GM23338 (cell line): Measurements from ENCODE around the gene LRRC18.

ENCODE experiments used
- CREB1 ChIP-seq: fragments of 250-450 bp; sonication (Bioruptor Pico); IDR thresholded peaks from 2 replicates; pipeline ENCODE4 v1.5.0; 2020; ENCODE audit warnings: low read depth, mild to moderate bottlenecking, moderate library complexity
- CTCF ChIP-seq, 2 experiments: fragments of 200-600 bp in 1 of 2; sonication (generic) in 1 of 2; conservative IDR thresholded peaks; 2 replicates each; pipeline versions ENCODE4 v1.5.1 to v1.6.1; 2016 to 2017; ENCODE audit warnings: antibody characterized with exemption in 2 of 2, low read depth in 2 of 2, mild to moderate bottlenecking in 2 of 2, moderate library complexity in 1 of 2
- ETS1 ChIP-seq: IDR thresholded peaks from 2 replicates; pipeline ENCODE4 v1.6.1; 2016; ENCODE audit warnings: antibody characterized with exemption
- EZH2 ChIP-seq: fragments of 200-600 bp; sonication (generic); IDR thresholded peaks from one replicate; pipeline ENCODE4 v1.8.0; 2017; ENCODE audit warnings: antibody characterized with exemption, mild to moderate bottlenecking, low read depth; ENCODE audit not compliant: unreplicated experiment
- JUNB ChIP-seq: IDR thresholded peaks from one replicate; pipeline ENCODE4 v1.6.1; 2016; ENCODE audit warnings: antibody characterized with exemption; ENCODE audit not compliant: unreplicated experiment
- POLR2AphosphoS5 ChIP-seq: IDR thresholded peaks from 2 replicates; pipeline ENCODE4 v1.6.1; 2016; ENCODE audit warnings: antibody characterized with exemption, low read depth
- REST ChIP-seq: IDR thresholded peaks from one replicate; pipeline ENCODE4 v1.6.1; 2018; ENCODE audit warnings: antibody characterized with exemption; ENCODE audit not compliant: unreplicated experiment
- ZNF331 ChIP-seq: fragments of 250-450 bp; sonication (Bioruptor Pico); IDR thresholded peaks from 2 replicates; pipeline ENCODE4 v1.5.0; 2020; ENCODE audit warnings: low read depth, mild to moderate bottlenecking, moderate library complexity
- TF ChIP-seq, protein P1 (sequence below): fragments of 250-450 bp; sonication (Bioruptor Pico); IDR thresholded peaks from 2 replicates; pipeline ENCODE4 v1.5.0; 2020; ENCODE audit warnings: mild to moderate bottlenecking, moderate library complexity

DNA sequence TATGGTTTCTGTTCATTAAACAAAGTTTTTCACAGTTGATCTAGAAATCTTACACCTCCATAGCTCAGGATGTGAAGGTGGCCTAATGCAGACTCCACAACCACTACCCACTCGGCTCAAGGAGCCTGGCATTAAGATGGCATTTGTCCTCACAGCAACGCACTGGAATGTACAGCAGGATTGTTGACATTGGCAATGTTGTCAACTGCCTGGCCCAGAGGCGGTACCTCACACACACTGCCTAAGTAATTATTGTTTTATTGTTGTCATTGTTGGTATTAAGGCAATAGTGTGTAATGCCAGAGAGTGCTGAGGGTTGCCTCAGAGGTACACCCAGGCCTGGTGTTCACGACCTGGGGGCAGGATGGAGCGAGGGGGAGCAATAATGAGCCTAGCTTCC, 38.3 kb downstream of the LRRC18 start:
- TF ChIP-seq, protein P1, sequence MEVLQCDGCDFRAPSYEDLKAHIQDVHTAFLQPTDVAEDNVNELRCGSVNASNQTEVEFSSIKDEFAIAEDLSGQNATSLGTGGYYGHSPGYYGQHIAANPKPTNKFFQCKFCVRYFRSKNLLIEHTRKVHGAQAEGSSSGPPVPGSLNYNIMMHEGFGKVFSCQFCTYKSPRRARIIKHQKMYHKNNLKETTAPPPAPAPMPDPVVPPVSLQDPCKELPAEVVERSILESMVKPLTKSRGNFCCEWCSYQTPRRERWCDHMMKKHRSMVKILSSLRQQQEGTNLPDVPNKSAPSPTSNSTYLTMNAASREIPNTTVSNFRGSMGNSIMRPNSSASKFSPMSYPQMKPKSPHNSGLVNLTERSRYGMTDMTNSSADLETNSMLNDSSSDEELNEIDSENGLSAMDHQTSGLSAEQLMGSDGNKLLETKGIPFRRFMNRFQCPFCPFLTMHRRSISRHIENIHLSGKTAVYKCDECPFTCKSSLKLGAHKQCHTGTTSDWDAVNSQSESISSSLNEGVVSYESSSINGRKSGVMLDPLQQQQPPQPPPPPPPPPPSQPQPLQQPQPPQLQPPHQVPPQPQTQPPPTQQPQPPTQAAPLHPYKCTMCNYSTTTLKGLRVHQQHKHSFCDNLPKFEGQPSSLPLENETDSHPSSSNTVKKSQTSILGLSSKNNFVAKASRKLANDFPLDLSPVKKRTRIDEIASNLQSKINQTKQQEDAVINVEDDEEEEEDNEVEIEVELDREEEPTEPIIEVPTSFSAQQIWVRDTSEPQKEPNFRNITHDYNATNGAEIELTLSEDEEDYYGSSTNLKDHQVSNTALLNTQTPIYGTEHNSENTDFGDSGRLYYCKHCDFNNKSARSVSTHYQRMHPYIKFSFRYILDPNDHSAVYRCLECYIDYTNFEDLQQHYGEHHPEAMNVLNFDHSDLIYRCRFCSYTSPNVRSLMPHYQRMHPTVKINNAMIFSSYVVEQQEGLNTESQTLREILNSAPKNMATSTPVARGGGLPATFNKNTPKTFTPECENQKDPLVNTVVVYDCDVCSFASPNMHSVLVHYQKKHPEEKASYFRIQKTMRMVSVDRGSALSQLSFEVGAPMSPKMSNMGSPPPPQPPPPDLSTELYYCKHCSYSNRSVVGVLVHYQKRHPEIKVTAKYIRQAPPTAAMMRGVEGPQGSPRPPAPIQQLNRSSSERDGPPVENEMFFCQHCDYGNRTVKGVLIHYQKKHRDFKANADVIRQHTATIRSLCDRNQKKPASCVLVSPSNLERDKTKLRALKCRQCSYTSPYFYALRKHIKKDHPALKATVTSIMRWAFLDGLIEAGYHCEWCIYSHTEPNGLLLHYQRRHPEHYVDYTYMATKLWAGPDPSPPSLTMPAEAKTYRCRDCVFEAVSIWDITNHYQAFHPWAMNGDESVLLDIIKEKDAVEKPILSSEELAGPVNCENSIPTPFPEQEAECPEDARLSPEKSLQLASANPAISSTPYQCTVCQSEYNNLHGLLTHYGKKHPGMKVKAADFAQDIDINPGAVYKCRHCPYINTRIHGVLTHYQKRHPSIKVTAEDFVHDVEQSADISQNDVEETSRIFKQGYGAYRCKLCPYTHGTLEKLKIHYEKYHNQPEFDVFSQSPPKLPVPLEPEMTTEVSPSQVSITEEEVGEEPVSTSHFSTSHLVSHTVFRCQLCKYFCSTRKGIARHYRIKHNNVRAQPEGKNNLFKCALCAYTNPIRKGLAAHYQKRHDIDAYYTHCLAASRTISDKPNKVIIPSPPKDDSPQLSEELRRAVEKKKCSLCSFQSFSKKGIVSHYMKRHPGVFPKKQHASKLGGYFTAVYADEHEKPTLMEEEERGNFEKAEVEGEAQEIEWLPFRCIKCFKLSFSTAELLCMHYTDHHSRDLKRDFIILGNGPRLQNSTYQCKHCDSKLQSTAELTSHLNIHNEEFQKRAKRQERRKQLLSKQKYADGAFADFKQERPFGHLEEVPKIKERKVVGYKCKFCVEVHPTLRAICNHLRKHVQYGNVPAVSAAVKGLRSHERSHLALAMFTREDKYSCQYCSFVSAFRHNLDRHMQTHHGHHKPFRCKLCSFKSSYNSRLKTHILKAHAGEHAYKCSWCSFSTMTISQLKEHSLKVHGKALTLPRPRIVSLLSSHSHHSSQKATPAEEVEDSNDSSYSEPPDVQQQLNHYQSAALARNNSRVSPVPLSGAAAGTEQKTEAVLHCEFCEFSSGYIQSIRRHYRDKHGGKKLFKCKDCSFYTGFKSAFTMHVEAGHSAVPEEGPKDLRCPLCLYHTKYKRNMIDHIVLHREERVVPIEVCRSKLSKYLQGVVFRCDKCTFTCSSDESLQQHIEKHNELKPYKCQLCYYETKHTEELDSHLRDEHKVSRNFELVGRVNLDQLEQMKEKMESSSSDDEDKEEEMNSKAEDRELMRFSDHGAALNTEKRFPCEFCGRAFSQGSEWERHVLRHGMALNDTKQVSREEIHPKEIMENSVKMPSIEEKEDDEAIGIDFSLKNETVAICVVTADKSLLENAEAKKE (CRISPR knock-in tag): no peak
- no peak for TF ChIP-seq CTCF (conservative IDR thresholded peaks at IDR 0.05; ENCODE audit: low read depth in 2 of 2)
- TF ChIP-seq POLR2AphosphoS5: no peak
- TF ChIP-seq ZNF331 (CRISPR knock-in tag): no peak
- no peak for TF ChIP-seq EZH2
- no peak for TF ChIP-seq CREB1 (CRISPR knock-in tag)
- TF ChIP-seq JUNB: no peak
- TF ChIP-seq ETS1: no peak
- no peak for TF ChIP-seq REST
